GM23338 (cell line): ENCODE measurements around the gene MLANA. TPM values are rescaled to one million over a fixed set of nuclear protein-coding genes. Genes with fewer than 3 reads are reported as not detected.

ENCODE experiments used
- ATAC-seq: fragments of 200-7000 bp; cut with Tn5 transposase; 3 replicates; pipeline ENCODE4 v1.9.1; 2020
- DNase-seq: peaks from one replicate; pipeline ENCODE4 v3.0.0-alpha.2; 2015; ENCODE audit warnings: low spot score
- H2AFZ ChIP-seq: fragments of 200-600 bp; sonication (generic); 2 replicates; pipeline ENCODE4 v1.8.0; 2016; ENCODE audit warnings: antibody characterized with exemption, mild to moderate bottlenecking, moderate library complexity
- H3F3A ChIP-seq: fragments of 200-600 bp; sonication (generic); replicated peaks from 2 replicates; pipeline ENCODE4 v1.8.0; 2017; ENCODE audit warnings: antibody characterized with exemption, mixed run types, low read depth
- H3K27ac ChIP-seq: fragments of 200-600 bp; sonication (generic); 2 replicates; pipeline ENCODE4 v1.6.1; 2016; ENCODE audit warnings: low read depth
- H3K27me3 ChIP-seq: fragments of 200-600 bp; sonication (generic); 2 replicates; pipeline ENCODE4 v1.8.0; 2016; ENCODE audit warnings: mild to moderate bottlenecking, mixed run types, moderate library complexity; ENCODE audit not compliant: insufficient read depth
- H3K36me3 ChIP-seq: fragments of 200-600 bp; sonication (generic); 2 replicates; pipeline ENCODE4 v1.8.0; 2016; ENCODE audit warnings: mild to moderate bottlenecking; ENCODE audit not compliant: insufficient read depth
- H3K4me1 ChIP-seq: fragments of 200-600 bp; sonication (generic); 2 replicates; pipeline ENCODE4 v1.8.0; 2016; ENCODE audit warnings: mild to moderate bottlenecking, moderate library complexity; ENCODE audit not compliant: insufficient read depth
- H3K4me2 ChIP-seq: fragments of 200-600 bp; sonication (generic); 2 replicates; pipeline ENCODE4 v1.7.1; 2017; ENCODE audit warnings: mixed run types
- H3K4me3 ChIP-seq: fragments of 200-600 bp; sonication (generic); 2 replicates; pipeline ENCODE4 v1.6.1; 2016; ENCODE audit warnings: mixed run types
- H3K79me2 ChIP-seq: fragments of 200-600 bp; sonication (generic); replicated peaks from 2 replicates; pipeline ENCODE4 v1.8.0; 2017; ENCODE audit warnings: mild to moderate bottlenecking; ENCODE audit not compliant: insufficient read depth
- H3K9me2 ChIP-seq: fragments of 200-600 bp; sonication (generic); 2 replicates; pipeline ENCODE4 v1.8.0; 2017; ENCODE audit not compliant: insufficient read depth
- H4K20me1 ChIP-seq: fragments of 200-600 bp; sonication (generic); replicated peaks from 2 replicates; pipeline ENCODE4 v1.8.0; 2017; ENCODE audit warnings: mild to moderate bottlenecking; ENCODE audit not compliant: insufficient read depth
- H3K27ac Mint-ChIP-seq: 2 replicates; pipeline ENCODE4 v1.8.0; 2020; ENCODE audit warnings: inconsistent platforms, mild to moderate bottlenecking, moderate library complexity, mixed read lengths
- H3K27me3 Mint-ChIP-seq: 3 replicates; pipeline ENCODE4 v1.8.0; 2022; ENCODE audit warnings: low read depth, mild to moderate bottlenecking, moderate library complexity, mixed read lengths, inconsistent platforms; ENCODE audit not compliant: insufficient read depth, poor library complexity
- H3K36me3 Mint-ChIP-seq: 3 replicates; pipeline ENCODE4 v1.8.0; 2021; ENCODE audit warnings: low read depth, mild to moderate bottlenecking, inconsistent platforms, moderate library complexity, mixed read lengths
- H3K4me1 Mint-ChIP-seq: 3 replicates; pipeline ENCODE4 v1.8.0; 2020; ENCODE audit warnings: mild to moderate bottlenecking, inconsistent platforms, mixed read lengths
- H3K4me3 Mint-ChIP-seq: 3 replicates; pipeline ENCODE4 v1.8.0; 2021; ENCODE audit warnings: moderate library complexity, mild to moderate bottlenecking, inconsistent platforms, mixed read lengths
- H3K9me3 Mint-ChIP-seq: 3 replicates; pipeline ENCODE4 v1.8.0; 2020; ENCODE audit warnings: moderate library complexity, mild to moderate bottlenecking, inconsistent platforms, mixed read lengths
- CREB1 ChIP-seq: fragments of 250-450 bp; sonication (Bioruptor Pico); IDR thresholded peaks from 2 replicates; pipeline ENCODE4 v1.5.0; 2020; ENCODE audit warnings: low read depth, mild to moderate bottlenecking, moderate library complexity
- EZH2 ChIP-seq: fragments of 200-600 bp; sonication (generic); IDR thresholded peaks from one replicate; pipeline ENCODE4 v1.8.0; 2017; ENCODE audit warnings: antibody characterized with exemption, mild to moderate bottlenecking, low read depth; ENCODE audit not compliant: unreplicated experiment
- EZH2phosphoT487 ChIP-seq: fragments of 200-600 bp; sonication (generic); IDR thresholded peaks from one replicate; pipeline ENCODE4 v1.8.1; 2018; ENCODE audit warnings: antibody characterized with exemption; ENCODE audit not compliant: unreplicated experiment
- JUNB ChIP-seq: IDR thresholded peaks from one replicate; pipeline ENCODE4 v1.6.1; 2016; ENCODE audit warnings: antibody characterized with exemption; ENCODE audit not compliant: unreplicated experiment
- NANOG ChIP-seq: IDR thresholded peaks from 2 replicates; pipeline ENCODE4 v1.6.1; 2016; ENCODE audit warnings: antibody characterized with exemption, borderline replicate concordance
- POLR2AphosphoS5 ChIP-seq: IDR thresholded peaks from 2 replicates; pipeline ENCODE4 v1.6.1; 2016; ENCODE audit warnings: antibody characterized with exemption, low read depth
- STAT1 ChIP-seq: IDR thresholded peaks from one replicate; pipeline ENCODE4 v1.6.1; 2016; ENCODE audit warnings: antibody characterized with exemption; ENCODE audit not compliant: unreplicated experiment
- ZNF114 ChIP-seq: fragments of 250-450 bp; sonication (Bioruptor Pico); IDR thresholded peaks from 2 replicates; pipeline ENCODE4 v1.5.0; 2020; ENCODE audit warnings: mild to moderate bottlenecking, moderate library complexity
- ZNF331 ChIP-seq: fragments of 250-450 bp; sonication (Bioruptor Pico); IDR thresholded peaks from 2 replicates; pipeline ENCODE4 v1.5.0; 2020; ENCODE audit warnings: low read depth, mild to moderate bottlenecking, moderate library complexity
- polyA plus RNA-seq: library from polyadenylated mRNA; unstranded; fragments of >200 nt; fragmentation: Nextera tagmentation; extraction: Ambion mirVana; gene quantifications from 2 replicates; pipeline ENCODE4 v1.2.1, GENCODE V29; 2016
- total RNA-seq: library from RNA; depleted of rRNA; stranded (reverse); fragments of >200 nt; shearing (Covaris generic); gene quantifications from 2 replicates; pipeline ENCODE4 v1.2.3, GENCODE V29; 2014
- TF ChIP-seq, protein P1 (sequence below): IDR thresholded peaks from 2 replicates; pipeline ENCODE4 v1.6.1; 2016; ENCODE audit warnings: antibody characterized with exemption
- TF ChIP-seq, protein P2 (sequence below): fragments of 250-450 bp; sonication (Bioruptor Pico); IDR thresholded peaks from 2 replicates; pipeline ENCODE4 v1.5.0; 2020; ENCODE audit warnings: mild to moderate bottlenecking, moderate library complexity
- TF ChIP-seq, protein P3 (sequence below), 2 experiments: fragments of 200-600 bp in 1 of 2; sonication (generic) in 1 of 2; conservative IDR thresholded peaks; 2 replicates each; pipeline versions ENCODE4 v1.5.1 to v1.6.1; 2016 to 2017; ENCODE audit warnings: antibody characterized with exemption in 2 of 2, low read depth in 2 of 2, mild to moderate bottlenecking in 2 of 2, moderate library complexity in 1 of 2
- TF ChIP-seq, protein P4 (sequence below): IDR thresholded peaks from one replicate; pipeline ENCODE4 v1.6.1; 2018; ENCODE audit warnings: antibody characterized with exemption; ENCODE audit not compliant: unreplicated experiment

Gene MLANA
- total and polyA plus RNA-seq, 2 experiments from 2014 or later = not detected

DNA sequence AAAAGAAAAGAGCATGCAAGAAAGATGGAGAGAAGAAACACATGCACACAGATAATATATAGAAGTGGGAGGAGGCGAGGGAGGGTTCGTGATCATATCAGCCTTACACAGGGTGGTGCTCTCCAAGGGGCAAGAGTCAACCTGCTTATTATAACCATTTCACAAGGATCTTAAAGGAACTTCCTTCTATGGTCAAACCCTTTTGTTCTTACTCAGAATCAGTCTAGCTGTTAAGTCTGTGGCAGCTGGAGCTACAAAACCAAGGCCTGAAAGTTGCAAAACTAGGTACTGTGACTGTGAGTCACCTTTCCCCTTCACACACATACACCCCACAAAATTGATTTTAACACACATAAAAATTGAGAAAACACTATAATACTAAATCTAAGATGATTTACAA is 39.2 kb upstream of the MLANA start:
- Histone ChIP-seq H3F3A (no peaks in the 10 kb centered on the region), H3K36me3 (no peaks in the 10 kb centered on the region), H3K9me2 (peaks cover 7% of the 10 kb centered on the region; the same call in 1 of the 2 replicates), H3K4me1 (no peaks in the 10 kb centered on the region), H2AFZ (no peak overlapping the region), H3K4me2 (no peak overlapping the region), H3K27ac (no peak overlapping the region), H3K4me3 (no peak overlapping the region), H3K27me3 (no peaks in the 10 kb centered on the region), H4K20me1 (no peaks in the 10 kb centered on the region), H3K79me2 (no peaks in the 10 kb centered on the region)
- peaks cover 5% of the 10 kb centered on the region for H3K27me3 Mint-ChIP-seq
- DNase-seq = no peak
- ATAC-seq = no peak
- no peaks in the 10 kb centered on the region for H3K4me1 Mint-ChIP-seq
- H3K4me3 Mint-ChIP-seq = no peak overlapping the region
- no peak overlapping the region for H3K27ac Mint-ChIP-seq
- no peaks in the 10 kb centered on the region for H3K36me3 Mint-ChIP-seq
- no peak for TF ChIP-seq POLR2AphosphoS5
- TF ChIP-seq JUNB = no peak
- no peak for TF ChIP-seq STAT1
- TF ChIP-seq, protein P1, sequence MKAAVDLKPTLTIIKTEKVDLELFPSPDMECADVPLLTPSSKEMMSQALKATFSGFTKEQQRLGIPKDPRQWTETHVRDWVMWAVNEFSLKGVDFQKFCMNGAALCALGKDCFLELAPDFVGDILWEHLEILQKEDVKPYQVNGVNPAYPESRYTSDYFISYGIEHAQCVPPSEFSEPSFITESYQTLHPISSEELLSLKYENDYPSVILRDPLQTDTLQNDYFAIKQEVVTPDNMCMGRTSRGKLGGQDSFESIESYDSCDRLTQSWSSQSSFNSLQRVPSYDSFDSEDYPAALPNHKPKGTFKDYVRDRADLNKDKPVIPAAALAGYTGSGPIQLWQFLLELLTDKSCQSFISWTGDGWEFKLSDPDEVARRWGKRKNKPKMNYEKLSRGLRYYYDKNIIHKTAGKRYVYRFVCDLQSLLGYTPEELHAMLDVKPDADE = no peak
- TF ChIP-seq EZH2phosphoT487 = no peak
- TF ChIP-seq, protein P2, sequence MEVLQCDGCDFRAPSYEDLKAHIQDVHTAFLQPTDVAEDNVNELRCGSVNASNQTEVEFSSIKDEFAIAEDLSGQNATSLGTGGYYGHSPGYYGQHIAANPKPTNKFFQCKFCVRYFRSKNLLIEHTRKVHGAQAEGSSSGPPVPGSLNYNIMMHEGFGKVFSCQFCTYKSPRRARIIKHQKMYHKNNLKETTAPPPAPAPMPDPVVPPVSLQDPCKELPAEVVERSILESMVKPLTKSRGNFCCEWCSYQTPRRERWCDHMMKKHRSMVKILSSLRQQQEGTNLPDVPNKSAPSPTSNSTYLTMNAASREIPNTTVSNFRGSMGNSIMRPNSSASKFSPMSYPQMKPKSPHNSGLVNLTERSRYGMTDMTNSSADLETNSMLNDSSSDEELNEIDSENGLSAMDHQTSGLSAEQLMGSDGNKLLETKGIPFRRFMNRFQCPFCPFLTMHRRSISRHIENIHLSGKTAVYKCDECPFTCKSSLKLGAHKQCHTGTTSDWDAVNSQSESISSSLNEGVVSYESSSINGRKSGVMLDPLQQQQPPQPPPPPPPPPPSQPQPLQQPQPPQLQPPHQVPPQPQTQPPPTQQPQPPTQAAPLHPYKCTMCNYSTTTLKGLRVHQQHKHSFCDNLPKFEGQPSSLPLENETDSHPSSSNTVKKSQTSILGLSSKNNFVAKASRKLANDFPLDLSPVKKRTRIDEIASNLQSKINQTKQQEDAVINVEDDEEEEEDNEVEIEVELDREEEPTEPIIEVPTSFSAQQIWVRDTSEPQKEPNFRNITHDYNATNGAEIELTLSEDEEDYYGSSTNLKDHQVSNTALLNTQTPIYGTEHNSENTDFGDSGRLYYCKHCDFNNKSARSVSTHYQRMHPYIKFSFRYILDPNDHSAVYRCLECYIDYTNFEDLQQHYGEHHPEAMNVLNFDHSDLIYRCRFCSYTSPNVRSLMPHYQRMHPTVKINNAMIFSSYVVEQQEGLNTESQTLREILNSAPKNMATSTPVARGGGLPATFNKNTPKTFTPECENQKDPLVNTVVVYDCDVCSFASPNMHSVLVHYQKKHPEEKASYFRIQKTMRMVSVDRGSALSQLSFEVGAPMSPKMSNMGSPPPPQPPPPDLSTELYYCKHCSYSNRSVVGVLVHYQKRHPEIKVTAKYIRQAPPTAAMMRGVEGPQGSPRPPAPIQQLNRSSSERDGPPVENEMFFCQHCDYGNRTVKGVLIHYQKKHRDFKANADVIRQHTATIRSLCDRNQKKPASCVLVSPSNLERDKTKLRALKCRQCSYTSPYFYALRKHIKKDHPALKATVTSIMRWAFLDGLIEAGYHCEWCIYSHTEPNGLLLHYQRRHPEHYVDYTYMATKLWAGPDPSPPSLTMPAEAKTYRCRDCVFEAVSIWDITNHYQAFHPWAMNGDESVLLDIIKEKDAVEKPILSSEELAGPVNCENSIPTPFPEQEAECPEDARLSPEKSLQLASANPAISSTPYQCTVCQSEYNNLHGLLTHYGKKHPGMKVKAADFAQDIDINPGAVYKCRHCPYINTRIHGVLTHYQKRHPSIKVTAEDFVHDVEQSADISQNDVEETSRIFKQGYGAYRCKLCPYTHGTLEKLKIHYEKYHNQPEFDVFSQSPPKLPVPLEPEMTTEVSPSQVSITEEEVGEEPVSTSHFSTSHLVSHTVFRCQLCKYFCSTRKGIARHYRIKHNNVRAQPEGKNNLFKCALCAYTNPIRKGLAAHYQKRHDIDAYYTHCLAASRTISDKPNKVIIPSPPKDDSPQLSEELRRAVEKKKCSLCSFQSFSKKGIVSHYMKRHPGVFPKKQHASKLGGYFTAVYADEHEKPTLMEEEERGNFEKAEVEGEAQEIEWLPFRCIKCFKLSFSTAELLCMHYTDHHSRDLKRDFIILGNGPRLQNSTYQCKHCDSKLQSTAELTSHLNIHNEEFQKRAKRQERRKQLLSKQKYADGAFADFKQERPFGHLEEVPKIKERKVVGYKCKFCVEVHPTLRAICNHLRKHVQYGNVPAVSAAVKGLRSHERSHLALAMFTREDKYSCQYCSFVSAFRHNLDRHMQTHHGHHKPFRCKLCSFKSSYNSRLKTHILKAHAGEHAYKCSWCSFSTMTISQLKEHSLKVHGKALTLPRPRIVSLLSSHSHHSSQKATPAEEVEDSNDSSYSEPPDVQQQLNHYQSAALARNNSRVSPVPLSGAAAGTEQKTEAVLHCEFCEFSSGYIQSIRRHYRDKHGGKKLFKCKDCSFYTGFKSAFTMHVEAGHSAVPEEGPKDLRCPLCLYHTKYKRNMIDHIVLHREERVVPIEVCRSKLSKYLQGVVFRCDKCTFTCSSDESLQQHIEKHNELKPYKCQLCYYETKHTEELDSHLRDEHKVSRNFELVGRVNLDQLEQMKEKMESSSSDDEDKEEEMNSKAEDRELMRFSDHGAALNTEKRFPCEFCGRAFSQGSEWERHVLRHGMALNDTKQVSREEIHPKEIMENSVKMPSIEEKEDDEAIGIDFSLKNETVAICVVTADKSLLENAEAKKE (CRISPR knock-in tag) = no peak
- TF ChIP-seq NANOG = no peak
- TF ChIP-seq, protein P3, sequence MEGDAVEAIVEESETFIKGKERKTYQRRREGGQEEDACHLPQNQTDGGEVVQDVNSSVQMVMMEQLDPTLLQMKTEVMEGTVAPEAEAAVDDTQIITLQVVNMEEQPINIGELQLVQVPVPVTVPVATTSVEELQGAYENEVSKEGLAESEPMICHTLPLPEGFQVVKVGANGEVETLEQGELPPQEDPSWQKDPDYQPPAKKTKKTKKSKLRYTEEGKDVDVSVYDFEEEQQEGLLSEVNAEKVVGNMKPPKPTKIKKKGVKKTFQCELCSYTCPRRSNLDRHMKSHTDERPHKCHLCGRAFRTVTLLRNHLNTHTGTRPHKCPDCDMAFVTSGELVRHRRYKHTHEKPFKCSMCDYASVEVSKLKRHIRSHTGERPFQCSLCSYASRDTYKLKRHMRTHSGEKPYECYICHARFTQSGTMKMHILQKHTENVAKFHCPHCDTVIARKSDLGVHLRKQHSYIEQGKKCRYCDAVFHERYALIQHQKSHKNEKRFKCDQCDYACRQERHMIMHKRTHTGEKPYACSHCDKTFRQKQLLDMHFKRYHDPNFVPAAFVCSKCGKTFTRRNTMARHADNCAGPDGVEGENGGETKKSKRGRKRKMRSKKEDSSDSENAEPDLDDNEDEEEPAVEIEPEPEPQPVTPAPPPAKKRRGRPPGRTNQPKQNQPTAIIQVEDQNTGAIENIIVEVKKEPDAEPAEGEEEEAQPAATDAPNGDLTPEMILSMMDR (conservative IDR thresholded peaks at IDR 0.05; ENCODE audit: low read depth in 2 of 2) = no peak
- no peak for TF ChIP-seq ZNF114 (CRISPR knock-in tag)
- TF ChIP-seq EZH2 = no peak
- no peak for TF ChIP-seq CREB1 (CRISPR knock-in tag)
- TF ChIP-seq, protein P4, sequence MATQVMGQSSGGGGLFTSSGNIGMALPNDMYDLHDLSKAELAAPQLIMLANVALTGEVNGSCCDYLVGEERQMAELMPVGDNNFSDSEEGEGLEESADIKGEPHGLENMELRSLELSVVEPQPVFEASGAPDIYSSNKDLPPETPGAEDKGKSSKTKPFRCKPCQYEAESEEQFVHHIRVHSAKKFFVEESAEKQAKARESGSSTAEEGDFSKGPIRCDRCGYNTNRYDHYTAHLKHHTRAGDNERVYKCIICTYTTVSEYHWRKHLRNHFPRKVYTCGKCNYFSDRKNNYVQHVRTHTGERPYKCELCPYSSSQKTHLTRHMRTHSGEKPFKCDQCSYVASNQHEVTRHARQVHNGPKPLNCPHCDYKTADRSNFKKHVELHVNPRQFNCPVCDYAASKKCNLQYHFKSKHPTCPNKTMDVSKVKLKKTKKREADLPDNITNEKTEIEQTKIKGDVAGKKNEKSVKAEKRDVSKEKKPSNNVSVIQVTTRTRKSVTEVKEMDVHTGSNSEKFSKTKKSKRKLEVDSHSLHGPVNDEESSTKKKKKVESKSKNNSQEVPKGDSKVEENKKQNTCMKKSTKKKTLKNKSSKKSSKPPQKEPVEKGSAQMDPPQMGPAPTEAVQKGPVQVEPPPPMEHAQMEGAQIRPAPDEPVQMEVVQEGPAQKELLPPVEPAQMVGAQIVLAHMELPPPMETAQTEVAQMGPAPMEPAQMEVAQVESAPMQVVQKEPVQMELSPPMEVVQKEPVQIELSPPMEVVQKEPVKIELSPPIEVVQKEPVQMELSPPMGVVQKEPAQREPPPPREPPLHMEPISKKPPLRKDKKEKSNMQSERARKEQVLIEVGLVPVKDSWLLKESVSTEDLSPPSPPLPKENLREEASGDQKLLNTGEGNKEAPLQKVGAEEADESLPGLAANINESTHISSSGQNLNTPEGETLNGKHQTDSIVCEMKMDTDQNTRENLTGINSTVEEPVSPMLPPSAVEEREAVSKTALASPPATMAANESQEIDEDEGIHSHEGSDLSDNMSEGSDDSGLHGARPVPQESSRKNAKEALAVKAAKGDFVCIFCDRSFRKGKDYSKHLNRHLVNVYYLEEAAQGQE = no peak
- TF ChIP-seq ZNF331 (CRISPR knock-in tag) = no peak
- no peaks in the 10 kb centered on the region for H3K9me3 Mint-ChIP-seq
